ENCODE measurements around the gene TULP3. TPM values are rescaled to one million over a fixed set of nuclear protein-coding genes. Genes with fewer than 3 reads are reported as not detected.

Gene TULP3
- total RNA-seq, 1 donor from 2014 or later = 35.1 TPM

- no peak within 1 kb of the TSS for H3K4me3 Mint-ChIP-seq (ENCODE audit: low read depth)
- no peak for DNase-seq (ENCODE audit: low spot score, unreplicated experiment)
Measured at GRCh38 chr12:2857021-2857431, 33.7 kb upstream of the TULP3 start, which contains the start of gene TEX52. TSS of gene TEX52 (minus strand) at chr12:2857039. CDS start at chr12:2857026, 13 bp downstream.

GRCh38 chr12:2857576-2857975 lies 33.1 kb upstream of the TULP3 start:
- H3K36me3 Mint-ChIP-seq (ENCODE audit: insufficient read depth) = peaks cover 9% of the 10 kb centered on the region
- peaks cover 13% of the 10 kb centered on the region for H3K27me3 Mint-ChIP-seq
- peaks cover 15% of the 10 kb centered on the region for H3K4me1 Mint-ChIP-seq (ENCODE audit: low read depth)
- no peaks in the 10 kb centered on the region for H3K9me3 Mint-ChIP-seq (ENCODE audit: low read depth)
- H3K27ac Mint-ChIP-seq = peak overlapping the region; percentile 33
- no peak overlapping the region for H3K4me3 Mint-ChIP-seq (ENCODE audit: low read depth)
- no peak for TF ChIP-seq CTCF (IDR thresholded peaks at IDR 0.05; ENCODE audit: unreplicated experiment)
- DNase-seq (ENCODE audit: low spot score, unreplicated experiment) = no peak

More at GRCh38 chr12:2857021-2857431, 33.7 kb upstream of the TULP3 start, which contains the start of gene TEX52:
- Mint-ChIP-seq H3K27ac (peak within 1 kb of the TSS; percentile 33), H3K4me1 (ENCODE audit: low read depth) (peaks cover 15% of the 10 kb centered on the region), H3K27me3 (peaks cover 13% of the 10 kb centered on the region), H3K9me3 (ENCODE audit: low read depth) (no peaks in the 10 kb centered on the region), H3K36me3 (ENCODE audit: insufficient read depth) (peaks cover 8% of the 10 kb centered on the region)
- no peak for TF ChIP-seq CTCF (IDR thresholded peaks at IDR 0.05; ENCODE audit: unreplicated experiment)

DNA sequence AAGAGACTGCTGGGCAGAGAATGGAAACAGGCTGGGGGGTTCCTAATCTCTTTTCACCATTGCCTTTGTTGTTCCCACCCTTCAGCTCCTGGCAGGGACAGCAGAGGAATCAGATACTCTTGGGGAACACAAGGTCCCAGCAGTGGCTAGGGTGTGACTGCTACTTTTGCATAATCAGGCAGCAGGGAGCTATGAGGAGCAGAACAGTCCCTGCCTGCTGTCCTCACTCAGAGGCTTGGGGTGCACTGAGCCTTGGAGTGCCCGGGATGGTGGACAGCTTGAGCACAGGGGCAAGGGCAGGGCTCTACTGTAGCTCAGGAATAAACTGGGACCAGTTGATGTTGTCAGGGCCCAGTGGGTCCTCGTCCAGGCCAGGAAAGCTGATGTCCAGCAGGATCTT lies 32.4 kb upstream of the TULP3 start:
- no peak for DNase-seq (ENCODE audit: low spot score, unreplicated experiment)
- H3K9me3 Mint-ChIP-seq (ENCODE audit: low read depth) = no peaks in the 10 kb centered on the region
- H3K36me3 Mint-ChIP-seq (ENCODE audit: insufficient read depth) = peaks cover 11% of the 10 kb centered on the region
- H3K27ac Mint-ChIP-seq = no peak overlapping the region
- peaks cover 15% of the 10 kb centered on the region for H3K4me1 Mint-ChIP-seq (ENCODE audit: low read depth)
- H3K4me3 Mint-ChIP-seq (ENCODE audit: low read depth) = no peak overlapping the region
- TF ChIP-seq CTCF (IDR thresholded peaks at IDR 0.05; ENCODE audit: unreplicated experiment) = no peak
- peaks cover 13% of the 10 kb centered on the region for H3K27me3 Mint-ChIP-seq

DNA sequence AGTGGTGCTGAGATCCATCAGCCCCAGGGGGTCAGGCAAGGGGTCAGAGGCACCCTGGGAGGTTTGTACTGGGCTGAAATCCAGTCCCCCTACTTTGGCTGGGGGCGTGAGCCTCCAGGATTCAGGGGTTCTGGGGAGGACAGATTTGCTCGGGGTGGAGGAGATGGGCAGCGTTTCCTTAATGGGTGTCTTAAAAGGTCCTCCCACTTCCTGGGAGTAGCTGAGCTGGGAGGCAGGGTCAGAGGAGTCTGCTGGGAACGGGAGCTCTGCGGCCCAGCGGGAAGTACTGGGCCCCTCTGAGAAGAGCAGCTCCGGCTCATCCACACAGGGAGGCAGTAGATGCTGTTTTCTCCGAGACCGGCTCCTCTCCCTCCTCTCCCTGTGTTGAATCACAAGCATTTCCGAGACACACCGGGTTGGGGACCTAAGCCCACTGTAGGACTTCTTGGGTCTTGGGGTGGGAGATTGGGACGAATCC lies 31.7 kb upstream of the TULP3 start:
- no peak overlapping the region for H3K4me3 Mint-ChIP-seq (ENCODE audit: low read depth)

DNA sequence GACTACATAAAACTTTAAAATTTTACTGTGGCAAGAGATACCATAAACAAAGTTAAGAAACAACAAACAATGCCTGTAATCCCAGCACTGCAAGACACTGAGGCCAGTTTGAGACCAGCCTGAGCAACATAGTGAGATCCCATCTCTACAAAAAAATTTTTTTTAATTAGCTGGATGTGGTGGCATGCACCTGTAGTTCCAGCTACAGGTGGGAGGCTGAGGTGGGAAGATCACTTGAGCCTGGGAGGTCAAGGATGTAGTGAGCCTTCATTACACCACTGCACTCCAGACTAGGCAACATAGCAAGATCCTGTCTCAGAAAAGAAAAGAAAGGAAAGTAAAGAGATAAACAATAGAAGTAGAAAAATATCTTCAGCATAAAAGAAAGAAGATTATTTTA lies 30.5 kb upstream of the TULP3 start:
- TF ChIP-seq CTCF (IDR thresholded peaks at IDR 0.05; ENCODE audit: unreplicated experiment) = no peak
- peaks cover 6% of the 10 kb centered on the region for H3K27me3 Mint-ChIP-seq
- H3K4me1 Mint-ChIP-seq (ENCODE audit: low read depth) = peaks cover 13% of the 10 kb centered on the region
- DNase-seq (ENCODE audit: low spot score, unreplicated experiment) = no peak
- no peaks in the 10 kb centered on the region for H3K9me3 Mint-ChIP-seq (ENCODE audit: low read depth)
- peaks cover 19% of the 10 kb centered on the region for H3K36me3 Mint-ChIP-seq (ENCODE audit: insufficient read depth)
- no peak overlapping the region for H3K4me3 Mint-ChIP-seq (ENCODE audit: low read depth)
- no peak overlapping the region for H3K27ac Mint-ChIP-seq

More for the DNA sequence above, 31.7 kb upstream of the TULP3 start:
- H3K27me3 Mint-ChIP-seq = peaks cover 11% of the 10 kb centered on the region
- no peaks in the 10 kb centered on the region for H3K9me3 Mint-ChIP-seq (ENCODE audit: low read depth)
- H3K36me3 Mint-ChIP-seq (ENCODE audit: insufficient read depth) = peaks cover 13% of the 10 kb centered on the region
- DNase-seq (ENCODE audit: low spot score, unreplicated experiment) = no peak
- H3K4me1 Mint-ChIP-seq (ENCODE audit: low read depth) = peaks cover 13% of the 10 kb centered on the region
- no peak for TF ChIP-seq CTCF (IDR thresholded peaks at IDR 0.05; ENCODE audit: unreplicated experiment)
- H3K27ac Mint-ChIP-seq = no peak overlapping the region

Data from progenitor cell of endocrine pancreas (in vitro differentiated cells).